GM18870 (cell line): ENCODE results near the gene MED15.
"Not testable (repeated sequence)": the region's sequence is repeated elsewhere in the genome, so short reads cannot be mapped to it uniquely, and the experiment has no call there.

Source experiments
- ATAC-seq: cut with Tn5 transposase; IDR thresholded peaks from one replicate; pipeline ENCODE4 v1.9.1; 2021; ENCODE audit warnings: moderate library complexity; ENCODE audit not compliant: unreplicated experiment

Gene MED15

DNA sequence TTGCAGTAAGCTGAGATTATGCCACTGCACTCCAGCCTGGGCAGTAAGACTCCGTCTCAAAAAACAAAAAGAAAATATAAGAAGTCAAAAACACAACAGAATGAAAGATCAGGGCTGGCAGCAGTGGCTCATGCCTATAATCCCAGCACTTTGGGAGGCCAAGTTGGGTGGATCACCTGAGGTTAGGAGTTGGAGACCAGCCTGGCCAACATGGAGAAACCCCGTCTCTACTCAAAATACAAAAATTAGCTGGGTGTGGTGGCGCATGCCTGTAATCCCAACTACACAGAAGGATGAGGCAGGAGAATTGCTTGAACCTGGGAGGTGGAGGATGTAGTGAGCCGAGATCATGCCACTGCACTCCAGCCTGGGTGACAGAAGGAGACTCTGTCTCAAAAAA lies 87.1 kb downstream of the MED15 start:
- ATAC-seq = not testable (repeated sequence)

GRCh38 chr22:20595461-20595860 lies 88.1 kb downstream of the MED15 start:
- no peak for ATAC-seq

GRCh38 chr22:20599117-20599516 lies 91.7 kb downstream of the MED15 start:
- ATAC-seq = no peak

GRCh38 chr22:20600137-20600673 lies 92.8 kb downstream of the MED15 start:
- ATAC-seq = no peak

DNA sequence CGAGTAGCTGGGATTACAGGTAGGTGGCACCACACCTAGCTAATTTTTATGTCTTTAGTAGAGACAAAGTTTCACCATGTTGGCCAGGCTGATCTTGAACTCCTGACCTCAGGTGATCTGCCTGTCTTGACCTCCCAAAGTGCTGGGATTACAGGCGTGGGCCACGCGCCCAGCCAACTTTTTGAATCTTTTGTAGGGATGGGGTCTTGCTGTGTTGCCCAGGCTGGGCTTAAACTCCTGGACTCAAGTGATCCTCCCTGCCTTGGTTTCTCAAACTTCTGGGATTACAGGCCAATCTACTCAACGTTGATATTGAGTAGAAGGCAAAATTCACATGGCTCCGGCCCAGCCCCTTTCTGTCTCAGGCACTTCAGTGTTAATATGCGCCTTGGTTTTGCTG lies 93.9 kb downstream of the MED15 start:
- no peak for ATAC-seq

DNA sequence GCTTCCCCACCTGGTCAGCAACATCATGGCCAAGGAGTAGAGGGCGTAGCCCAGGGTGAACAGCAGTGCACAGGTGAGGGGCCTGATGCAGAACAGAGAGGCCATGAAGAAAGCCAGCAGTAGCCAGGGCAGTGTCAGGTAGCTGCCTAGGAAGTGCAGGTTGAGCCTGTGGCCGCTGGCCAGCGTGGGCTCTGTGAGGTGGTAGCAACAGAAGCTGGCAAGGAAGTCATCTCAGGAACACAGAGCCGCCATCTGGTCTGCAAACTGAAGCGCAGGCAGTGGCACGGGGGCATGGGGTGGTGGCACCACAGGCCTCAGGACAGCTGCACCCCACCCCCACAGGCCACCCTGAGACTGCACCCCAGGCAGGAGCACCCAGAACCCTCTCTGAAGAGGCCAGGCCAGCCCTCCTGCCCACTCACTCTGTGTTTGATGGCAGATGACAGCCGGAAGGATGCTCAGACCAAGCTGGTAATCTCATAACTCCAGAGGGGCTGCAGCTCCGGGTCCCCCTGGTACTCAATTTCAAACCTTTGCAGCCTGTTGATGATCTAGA lies 95.3 kb downstream of the MED15 start:
- ATAC-seq = no peak

GRCh38 chr22:20604092-20604747 lies 96.8 kb downstream of the MED15 start:
- ATAC-seq = no peak

GRCh38 chr22:20604776-20605221 lies 97.4 kb downstream of the MED15 start:
- ATAC-seq = no peak

DNA sequence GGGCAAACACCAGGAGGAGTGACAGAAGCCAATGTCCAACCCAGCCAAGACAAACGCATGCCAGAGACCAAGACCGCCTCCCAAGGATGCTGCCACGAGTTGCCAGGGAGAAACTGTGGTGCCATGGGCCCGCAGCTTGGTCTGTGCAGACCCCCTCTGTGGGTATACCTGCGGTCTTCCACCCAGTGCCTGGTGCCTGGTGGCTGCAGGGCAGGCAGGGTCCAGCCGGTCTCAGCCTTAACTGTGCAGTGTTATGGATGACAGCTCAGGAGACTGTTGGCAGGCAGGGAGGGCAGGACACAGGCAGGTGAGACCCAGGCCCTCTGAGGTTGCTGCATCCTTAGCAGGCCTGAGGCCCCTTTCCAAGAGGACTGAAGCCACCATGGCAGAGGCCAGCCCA lies 97.9 kb downstream of the MED15 start:
- no peak for ATAC-seq

DNA sequence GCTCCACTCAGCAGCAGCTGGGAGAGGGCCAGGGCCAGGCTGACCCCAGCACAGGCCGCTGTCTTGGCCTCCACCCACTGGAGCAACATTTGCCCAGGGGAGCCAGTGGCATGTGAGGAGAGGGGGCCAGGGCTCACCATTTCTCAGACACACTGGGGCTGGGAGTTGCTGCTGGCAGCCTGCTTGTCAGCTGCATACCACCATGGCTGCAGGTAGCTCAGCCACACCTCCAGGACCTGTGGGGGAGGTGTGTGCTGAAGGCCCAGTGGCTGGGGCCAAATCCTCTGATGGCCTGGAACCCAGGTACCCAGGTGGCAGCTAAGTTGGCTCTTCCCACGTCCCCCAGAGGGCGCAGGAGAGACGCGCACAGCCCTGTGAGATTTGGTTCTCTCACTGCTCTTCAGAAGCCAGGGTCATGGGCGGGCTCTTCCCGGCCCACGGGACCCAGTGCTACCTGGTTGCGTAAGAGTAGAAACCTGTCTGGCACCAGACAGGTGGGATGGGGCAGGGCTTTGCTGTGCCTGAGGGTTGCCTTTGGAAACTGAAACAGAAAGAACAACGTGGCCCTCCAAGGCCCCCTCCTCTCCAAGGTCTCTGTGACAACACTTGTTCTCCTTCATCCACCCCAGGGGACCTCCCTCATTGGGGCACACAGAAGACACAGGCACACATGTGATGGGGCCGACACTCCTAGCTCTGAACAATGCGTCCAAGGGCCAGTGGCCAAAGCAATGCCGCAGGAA lies 98.8 kb downstream of the MED15 start:
- ATAC-seq = no peak

DNA sequence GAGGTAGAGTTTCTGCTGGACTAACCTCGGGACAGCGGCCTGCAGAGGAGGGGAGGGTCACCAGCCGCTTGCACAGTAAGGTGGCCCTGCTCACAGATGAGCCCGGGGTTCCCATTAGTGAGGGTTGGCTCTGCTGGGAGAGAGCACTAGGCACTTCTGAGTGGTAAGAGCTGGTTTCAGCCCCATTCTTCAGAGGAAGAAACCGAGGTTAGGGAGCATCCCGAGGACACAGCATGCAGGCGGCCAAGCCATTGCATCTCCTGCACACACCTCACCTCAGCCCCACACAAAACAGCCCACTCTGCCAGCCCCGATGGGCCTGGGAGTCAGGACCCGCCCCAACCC lies 99.3 kb downstream of the MED15 start:
- ATAC-seq = no peak

GRCh38 chr22:20607157-20607907 lies 99.9 kb downstream of the MED15 start:
- no peak for ATAC-seq

DNA sequence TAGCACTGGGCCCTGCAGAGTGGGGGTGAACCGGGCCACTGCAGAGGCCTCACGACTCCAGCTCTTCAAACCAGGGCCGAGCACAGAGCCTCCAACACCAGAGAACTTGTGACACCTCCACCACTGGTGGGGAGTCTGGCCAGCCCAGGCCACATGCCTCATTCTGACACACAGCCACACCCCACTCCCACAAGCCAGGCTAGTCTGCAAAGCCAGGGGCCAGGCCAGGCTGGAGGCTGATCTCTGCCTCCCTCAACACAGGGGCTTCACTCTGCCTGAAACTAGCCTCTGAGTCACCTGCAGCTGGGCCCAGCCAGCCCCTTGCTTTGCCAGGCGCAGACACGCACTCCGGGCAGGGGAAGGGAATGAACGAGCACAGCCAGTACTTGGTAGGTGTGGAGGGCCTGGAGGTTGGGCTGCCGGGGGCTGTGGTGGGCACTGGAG lies 102.9 kb downstream of the MED15 start:
- ATAC-seq = no peak

- no peak for ATAC-seq
Measured at GRCh38 chr22:20610757-20611156, 103.3 kb downstream of the MED15 start.

DNA sequence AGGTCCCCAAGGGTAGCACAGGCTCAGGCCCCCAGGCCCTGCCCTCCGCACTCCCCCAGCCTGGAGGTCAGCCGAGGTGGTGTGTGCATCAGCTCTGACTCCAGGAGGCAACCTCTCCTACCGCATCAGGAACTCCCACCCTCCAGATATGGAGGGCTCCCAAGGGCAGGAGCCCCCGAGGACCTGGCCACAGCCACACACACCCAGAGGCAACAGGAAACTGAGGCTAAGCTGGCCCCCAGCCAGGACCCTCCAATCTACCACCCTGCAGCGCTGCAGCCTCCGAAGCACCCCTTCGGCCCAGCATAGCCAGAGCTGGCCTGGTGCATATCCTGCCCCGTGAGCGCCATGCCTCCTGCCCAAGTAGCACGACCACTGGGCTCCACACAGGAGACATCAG lies 104.0 kb downstream of the MED15 start:
- no peak for ATAC-seq

- ATAC-seq = no peak
Measured at GRCh38 chr22:20613301-20613700, 105.9 kb downstream of the MED15 start.

- no peak for ATAC-seq
Measured at GRCh38 chr22:20615021-20615420, 107.6 kb downstream of the MED15 start.

DNA sequence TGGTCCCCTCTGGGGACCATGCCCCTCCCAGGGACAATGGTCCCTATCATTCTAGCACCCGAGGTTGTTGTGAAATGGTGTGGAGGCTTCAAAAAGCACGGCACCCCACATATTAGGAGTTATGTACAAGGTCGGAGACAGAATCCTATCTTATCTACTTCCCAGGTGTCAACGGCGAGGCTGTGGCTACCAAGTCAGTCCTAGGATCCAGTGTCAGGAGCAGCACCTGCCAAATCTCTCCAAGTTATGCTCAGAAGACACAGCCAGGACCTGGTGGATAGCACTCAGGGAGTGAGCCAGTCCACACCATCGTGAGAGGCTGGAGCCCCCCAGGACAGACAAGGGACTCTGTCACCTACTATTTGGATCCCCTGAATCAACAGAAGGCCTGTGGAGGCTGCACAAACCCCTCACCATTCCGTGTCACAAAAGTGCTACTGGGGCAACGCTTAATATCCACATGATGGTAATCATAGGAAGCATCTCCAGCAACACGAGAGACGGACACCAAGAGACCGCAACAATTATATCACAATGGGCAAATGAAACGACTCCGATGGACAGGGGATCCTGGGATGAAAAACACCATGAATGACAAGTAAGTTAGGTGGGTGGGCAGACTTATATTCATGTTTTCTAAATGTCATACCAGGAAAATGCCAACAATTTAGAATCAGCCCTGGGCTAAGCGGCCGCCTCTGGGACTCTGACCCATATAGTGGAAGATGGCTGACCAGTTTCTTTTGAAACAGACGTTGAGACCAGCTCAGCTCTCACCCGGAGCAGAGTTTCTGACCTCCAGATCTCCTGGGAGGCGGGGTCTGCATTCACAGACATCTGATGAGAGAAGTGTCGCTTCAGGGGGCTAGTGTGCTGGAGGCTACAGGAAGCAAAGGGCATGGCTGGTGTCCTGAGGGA lies 108.4 kb downstream of the MED15 start:
- no peak for ATAC-seq

DNA sequence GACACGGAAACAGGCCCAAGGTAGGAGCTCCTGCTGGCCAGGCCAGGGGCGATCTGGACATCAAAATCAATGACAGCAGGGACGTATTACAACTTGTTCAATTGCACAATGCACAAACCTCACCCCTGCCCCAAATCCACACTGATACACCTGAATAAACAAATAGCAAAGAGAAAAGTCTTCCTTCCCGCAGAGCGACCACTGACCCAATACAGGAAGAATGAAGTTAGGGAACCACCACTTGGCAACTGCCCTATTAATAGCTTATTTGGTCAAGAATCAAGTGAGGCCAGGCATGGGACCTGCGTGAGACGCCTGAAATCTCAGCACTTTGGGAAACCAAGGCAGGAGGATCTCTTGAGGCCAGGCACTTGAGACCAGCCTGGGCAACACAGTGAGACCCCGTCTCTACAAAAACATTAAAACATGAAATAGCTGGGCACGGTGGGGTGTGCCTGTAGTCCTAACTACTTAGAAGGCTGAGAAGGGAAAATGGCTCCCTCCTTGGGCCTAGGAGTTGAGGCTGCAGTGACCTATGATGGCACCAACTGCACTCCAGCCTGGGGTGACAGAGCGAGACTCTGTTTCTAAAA lies 109.1 kb downstream of the MED15 start:
- ATAC-seq = no peak

- ATAC-seq = no peak
Measured at GRCh38 chr22:20618488-20618887, 111.1 kb downstream of the MED15 start.
